UCSD-AML1 (cell line): ENCODE data around the gene GRIN1.

Experiments used
- DNase-seq: peaks from one replicate; lab custom pipeline; 2025; ENCODE audit not compliant: unreplicated experiment; lab: John Stamatoyannopoulos, UW

Gene GRIN1

DNA sequence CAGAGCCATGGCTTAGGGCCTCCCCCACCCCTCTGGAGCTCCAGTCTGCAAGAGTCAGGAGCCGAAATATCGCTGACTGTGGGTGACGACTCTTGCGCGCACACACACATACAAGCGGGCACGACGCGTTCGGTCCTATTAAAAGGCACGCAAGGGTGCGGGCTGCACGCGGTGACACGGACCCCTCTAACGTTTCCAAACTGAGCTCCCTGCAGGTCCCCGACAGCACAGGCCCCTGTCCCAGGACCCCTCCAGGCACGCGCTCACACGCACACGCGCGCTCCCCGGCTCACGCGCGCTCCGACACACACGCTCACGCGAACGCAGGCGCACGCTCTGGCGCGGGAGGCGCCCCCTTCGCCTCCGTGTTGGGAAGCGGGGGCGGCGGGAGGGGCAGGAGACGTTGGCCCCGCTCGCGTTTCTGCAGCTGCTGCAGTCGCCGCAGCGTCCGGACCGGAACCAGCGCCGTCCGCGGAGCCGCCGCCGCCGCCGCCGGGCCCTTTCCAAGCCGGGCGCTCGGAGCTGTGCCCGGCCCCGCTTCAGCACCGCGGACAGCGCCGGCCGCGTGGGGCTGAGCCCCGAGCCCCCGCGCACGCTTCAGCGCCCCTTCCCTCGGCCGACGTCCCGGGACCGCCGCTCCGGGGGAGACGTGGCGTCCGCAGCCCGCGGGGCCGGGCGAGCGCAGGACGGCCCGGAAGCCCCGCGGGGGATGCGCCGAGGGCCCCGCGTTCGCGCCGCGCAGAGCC is at the start of gene GRIN1:
GRIN1 (plus strand) TSS at position 433 of the 746 bp plus-strand sequence. CDS start 333 bp downstream, outside the sequence.
- DNase-seq: peak; percentile 36

DNA sequence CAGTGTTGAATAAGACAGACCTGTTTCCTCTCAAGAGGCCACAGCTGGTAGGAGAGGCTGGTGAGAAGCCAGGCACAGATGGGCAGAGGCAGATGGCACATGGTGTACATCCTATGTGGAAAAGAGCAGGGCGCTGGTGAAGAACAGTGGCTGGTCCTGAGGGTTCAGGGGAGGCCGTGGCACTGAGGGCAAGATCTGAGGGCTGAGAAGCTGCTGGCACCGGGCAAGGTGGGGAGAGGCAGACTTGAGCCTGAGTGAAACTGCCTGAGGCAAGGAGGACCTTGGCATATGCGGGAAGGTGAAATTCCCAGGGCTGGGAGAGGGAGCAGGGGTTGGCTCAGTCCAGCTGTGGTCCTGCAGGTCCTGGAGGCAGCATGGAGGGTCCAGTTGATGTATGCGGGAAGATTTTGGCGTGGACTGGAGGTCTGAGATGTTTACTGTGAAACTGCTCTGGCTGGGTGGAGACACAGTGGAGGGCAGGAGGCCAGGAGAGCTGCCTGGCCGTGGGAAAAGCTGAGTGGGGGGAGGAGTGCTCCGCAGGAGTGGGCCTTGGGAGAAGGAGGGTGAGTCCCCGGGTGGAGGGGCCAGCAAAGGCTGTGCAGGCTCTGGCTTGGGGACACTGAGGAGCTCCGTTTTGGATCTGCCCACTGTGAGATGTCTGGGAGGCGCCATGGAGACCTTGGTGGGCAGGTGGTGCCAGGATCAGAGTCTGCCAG is 49.6 kb upstream of the GRIN1 start:
- DNase-seq: no peak

- DNase-seq: no peak
Observed at GRCh38 chr9:137095664-137096517, 43.1 kb upstream of the GRIN1 start.

GRCh38 chr9:137096785-137097546 is 42.0 kb upstream of the GRIN1 start:
- no peak for DNase-seq

GRCh38 chr9:137097761-137098462 is 41.0 kb upstream of the GRIN1 start:
- DNase-seq: no peak

GRCh38 chr9:137099231-137099630 is 39.7 kb upstream of the GRIN1 start:
- DNase-seq: no peak

GRCh38 chr9:137103206-137103999 is 35.6 kb upstream of the GRIN1 start:
- DNase-seq: no peak

- no peak for DNase-seq
Observed at GRCh38 chr9:137105814-137106661, 32.9 kb upstream of the GRIN1 start.

DNA sequence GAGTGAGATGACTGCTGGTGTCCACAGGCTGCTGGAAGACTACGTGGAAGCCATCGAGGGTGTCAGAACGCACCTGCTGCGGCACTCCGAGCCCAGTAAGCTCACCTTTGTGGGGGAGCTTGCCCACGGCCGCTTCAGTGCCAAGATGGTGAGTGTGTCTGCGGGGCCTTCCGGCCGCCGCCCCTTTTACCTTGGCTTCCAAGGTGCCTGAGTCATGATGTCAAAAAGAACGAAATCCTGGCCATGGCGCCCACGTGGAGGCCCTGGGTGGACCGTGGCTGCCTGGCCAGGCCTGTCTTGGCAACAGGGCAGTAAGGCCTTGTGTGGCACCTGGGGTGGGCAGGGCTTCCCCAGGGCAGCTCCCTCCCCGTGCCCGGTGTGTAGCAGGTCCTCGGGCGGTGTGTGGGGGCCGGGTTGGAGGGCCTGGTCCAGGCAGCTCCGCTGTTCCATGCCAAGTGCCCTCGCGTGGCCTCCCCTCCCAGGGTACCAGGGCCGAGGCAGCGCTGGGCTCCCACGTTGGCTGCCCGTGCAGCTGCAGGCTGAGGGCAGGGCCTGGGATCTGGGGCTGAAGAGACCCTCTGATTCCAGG is 32.2 kb upstream of the GRIN1 start:
- DNase-seq: no peak

DNA sequence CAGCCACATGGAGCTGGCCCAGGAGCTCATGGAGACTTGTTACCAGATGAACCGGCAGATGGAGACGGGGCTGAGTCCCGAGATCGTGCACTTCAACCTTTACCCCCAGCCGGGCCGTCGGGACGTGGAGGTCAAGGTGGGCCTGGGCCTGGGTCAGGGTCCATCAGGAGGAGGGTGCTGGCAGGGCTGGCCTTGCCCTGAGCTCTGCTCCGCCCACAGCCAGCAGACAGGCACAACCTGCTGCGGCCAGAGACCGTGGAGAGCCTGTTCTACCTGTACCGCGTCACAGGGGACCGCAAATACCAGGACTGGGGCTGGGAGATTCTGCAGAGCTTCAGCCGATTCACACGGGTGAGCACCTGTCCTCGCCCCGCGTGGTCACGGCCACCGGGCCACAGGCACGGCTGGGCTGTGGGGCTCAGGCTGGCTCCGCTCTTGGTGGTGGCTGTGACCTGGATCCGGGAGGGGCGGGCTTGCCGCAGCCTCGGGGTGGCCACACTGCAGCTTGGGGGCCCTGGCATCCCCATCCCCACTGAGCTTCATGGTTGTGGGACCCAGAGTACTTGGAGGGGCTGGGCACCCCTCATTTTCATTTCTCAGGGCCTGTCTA is 31.5 kb upstream of the GRIN1 start:
- no peak for DNase-seq

GRCh38 chr9:137107982-137108381 is 31.0 kb upstream of the GRIN1 start:
- no peak for DNase-seq

- no peak for DNase-seq
Observed at GRCh38 chr9:137108608-137109249, 30.2 kb upstream of the GRIN1 start.

GRCh38 chr9:137109250-137110146 is 29.5 kb upstream of the GRIN1 start:
- no peak for DNase-seq

DNA sequence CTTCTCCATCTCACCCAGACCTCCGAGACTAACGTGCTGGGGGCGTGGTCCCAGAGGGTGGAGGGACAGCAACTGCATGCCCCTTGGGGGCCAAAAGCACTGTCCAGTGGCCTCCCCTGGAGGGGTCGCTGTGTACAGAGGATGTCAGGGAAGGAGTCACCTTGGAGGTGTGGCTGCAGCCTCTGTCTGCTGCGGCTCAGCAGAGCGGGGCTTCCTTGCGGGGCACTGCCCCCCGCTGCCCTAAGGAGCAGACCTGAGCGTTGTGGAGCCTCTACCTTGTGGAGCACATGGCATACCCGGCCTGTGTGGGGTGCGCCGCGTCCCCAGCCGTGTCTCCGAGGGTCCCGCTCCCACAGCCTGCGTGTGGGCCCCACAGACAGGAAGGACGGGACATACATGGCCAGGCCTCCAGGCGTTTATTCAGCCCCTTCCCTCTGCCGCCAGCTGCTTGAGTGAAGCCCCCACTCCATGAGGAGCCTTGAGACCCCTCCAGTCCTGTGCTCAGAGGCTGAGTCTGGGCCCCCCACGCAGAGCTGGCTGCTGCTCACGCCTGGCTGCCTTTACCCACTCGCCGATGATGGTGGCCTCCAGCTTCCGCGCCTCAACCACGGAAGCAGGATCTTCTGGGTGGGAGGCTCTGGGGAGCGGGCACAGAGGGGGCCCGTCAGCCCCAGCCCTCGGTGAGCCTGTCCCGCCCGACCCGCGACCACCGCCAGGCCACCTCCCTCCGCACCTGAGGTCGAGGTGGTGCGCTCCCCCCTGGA is 28.6 kb upstream of the GRIN1 start:
- no peak for DNase-seq
